Measurements from ENCODE around the gene ASCL5. TPM values are rescaled to one million over a fixed set of nuclear protein-coding genes. Genes with fewer than 3 reads are reported as not detected.

The ASCL5 gene
- total and polyA plus RNA-seq, 2 donors (not counting 1 experiment from before 2014, with no cell fraction given) = not detected

DNA sequence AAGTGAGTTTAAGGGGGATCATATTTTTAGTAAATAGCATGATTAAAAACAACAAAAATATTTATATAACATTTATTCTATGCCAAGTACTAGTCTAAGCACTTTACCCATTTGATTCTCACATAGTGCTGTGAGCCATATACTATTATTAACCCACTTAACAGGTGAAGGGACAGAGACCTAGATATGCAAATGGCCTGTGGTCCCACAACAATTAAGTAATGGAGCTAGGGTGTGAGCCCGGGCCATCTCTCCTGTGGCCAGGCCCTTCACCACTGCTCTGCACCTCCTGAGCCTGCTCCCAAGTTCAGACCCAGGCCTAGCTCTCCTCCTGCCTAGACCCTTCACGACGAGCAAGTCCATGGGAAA, 537 bp downstream of the ASCL5 start:
- no peak overlapping the region for H2AFZ ChIP-seq (ENCODE audit: low read length)
- no peak overlapping the region for H3K9ac ChIP-seq (ENCODE audit: insufficient read depth, low read length)
- H3K36me3 ChIP-seq (ENCODE audit: control insufficient read depth, insufficient read depth, low read length) = no peaks in the 10 kb centered on the region
- H3K27ac ChIP-seq (ENCODE audit: insufficient read depth, low read length) = no peak overlapping the region
- H3K27me3 ChIP-seq (ENCODE audit: control insufficient read depth, insufficient read depth, low read length) = peaks cover 27% of the 10 kb centered on the region
- no peak for DNase-seq (ENCODE audit: low read depth in 2 of 2)
- no peaks in the 10 kb centered on the region for H3K4me1 ChIP-seq (ENCODE audit: control insufficient read depth, extremely low read depth, insufficient read depth, low read length)
- no peaks in the 10 kb centered on the region for H4K20me1 ChIP-seq (ENCODE audit: control insufficient read depth, extremely low read depth, insufficient read depth, low read length)
- no peak overlapping the region for H3K4me2 ChIP-seq (ENCODE audit: extremely low read depth, insufficient read depth, low read length)
- TF ChIP-seq, protein P1, sequence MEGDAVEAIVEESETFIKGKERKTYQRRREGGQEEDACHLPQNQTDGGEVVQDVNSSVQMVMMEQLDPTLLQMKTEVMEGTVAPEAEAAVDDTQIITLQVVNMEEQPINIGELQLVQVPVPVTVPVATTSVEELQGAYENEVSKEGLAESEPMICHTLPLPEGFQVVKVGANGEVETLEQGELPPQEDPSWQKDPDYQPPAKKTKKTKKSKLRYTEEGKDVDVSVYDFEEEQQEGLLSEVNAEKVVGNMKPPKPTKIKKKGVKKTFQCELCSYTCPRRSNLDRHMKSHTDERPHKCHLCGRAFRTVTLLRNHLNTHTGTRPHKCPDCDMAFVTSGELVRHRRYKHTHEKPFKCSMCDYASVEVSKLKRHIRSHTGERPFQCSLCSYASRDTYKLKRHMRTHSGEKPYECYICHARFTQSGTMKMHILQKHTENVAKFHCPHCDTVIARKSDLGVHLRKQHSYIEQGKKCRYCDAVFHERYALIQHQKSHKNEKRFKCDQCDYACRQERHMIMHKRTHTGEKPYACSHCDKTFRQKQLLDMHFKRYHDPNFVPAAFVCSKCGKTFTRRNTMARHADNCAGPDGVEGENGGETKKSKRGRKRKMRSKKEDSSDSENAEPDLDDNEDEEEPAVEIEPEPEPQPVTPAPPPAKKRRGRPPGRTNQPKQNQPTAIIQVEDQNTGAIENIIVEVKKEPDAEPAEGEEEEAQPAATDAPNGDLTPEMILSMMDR (conservative IDR thresholded peaks at IDR 0.05 in 1 of 2, IDR thresholded peaks at IDR 0.05 in 1 of 2; ENCODE audit: low read depth in 1 of 2, low read length in 2 of 2) = no peak
- no peak for TF ChIP-seq EZH2 (IDR thresholded peaks at IDR 0.05; ENCODE audit: low read length, missing control alignments)
- no peaks in the 10 kb centered on the region for H3K9me3 ChIP-seq (ENCODE audit: control insufficient read depth, insufficient read depth, low read depth, low read length)
- no peaks in the 10 kb centered on the region for H3K79me2 ChIP-seq (ENCODE audit: control insufficient read depth, insufficient read depth, low read length)
- H3K4me3 ChIP-seq (replicated peaks in 1 of 4; ENCODE audit: control extremely low read depth in 1 of 4, insufficient read depth in 1 of 4, low read depth in 3 of 4, low read length in 4 of 4) = no peak overlapping the region

DNA sequence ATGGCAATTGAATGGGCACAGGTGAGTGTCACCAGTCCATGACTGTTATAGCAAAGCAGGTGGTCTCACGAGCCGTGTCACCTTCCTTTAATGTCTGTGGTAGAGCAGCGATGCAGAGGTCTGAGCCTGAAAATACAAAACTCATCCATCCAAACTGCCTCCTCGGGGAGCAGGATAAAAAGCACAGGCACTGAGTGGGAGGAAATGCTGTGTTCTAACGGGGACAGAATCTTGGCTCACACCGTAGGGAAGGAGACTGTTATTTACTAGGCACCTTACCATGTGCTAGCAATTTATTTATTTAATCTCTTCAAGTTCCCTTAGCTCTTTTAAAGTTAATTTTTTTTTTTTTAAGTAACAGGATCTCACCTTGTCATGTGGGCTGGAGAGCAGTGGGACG, 1.2 kb downstream of the ASCL5 start:
- H3K27me3 ChIP-seq (ENCODE audit: control insufficient read depth, insufficient read depth, low read length) = peaks cover 30% of the 10 kb centered on the region
- TF ChIP-seq, protein P1 (conservative IDR thresholded peaks at IDR 0.05 in 1 of 2, IDR thresholded peaks at IDR 0.05 in 1 of 2; ENCODE audit: low read depth in 1 of 2, low read length in 2 of 2) = no peak
- TF ChIP-seq EZH2 (IDR thresholded peaks at IDR 0.05; ENCODE audit: low read length, missing control alignments) = no peak
- no peaks in the 10 kb centered on the region for H3K36me3 ChIP-seq (ENCODE audit: control insufficient read depth, insufficient read depth, low read length)
- no peak overlapping the region for H3K4me3 ChIP-seq (replicated peaks in 1 of 4; ENCODE audit: control extremely low read depth in 1 of 4, insufficient read depth in 1 of 4, low read depth in 3 of 4, low read length in 4 of 4)
- no peak overlapping the region for H3K9ac ChIP-seq (ENCODE audit: insufficient read depth, low read length)
- no peak overlapping the region for H2AFZ ChIP-seq (ENCODE audit: low read length)
- no peaks in the 10 kb centered on the region for H3K4me1 ChIP-seq (ENCODE audit: control insufficient read depth, extremely low read depth, insufficient read depth, low read length)
- no peak overlapping the region for H3K27ac ChIP-seq (ENCODE audit: insufficient read depth, low read length)
- no peaks in the 10 kb centered on the region for H3K79me2 ChIP-seq (ENCODE audit: control insufficient read depth, insufficient read depth, low read length)
- no peak overlapping the region for H3K4me2 ChIP-seq (ENCODE audit: extremely low read depth, insufficient read depth, low read length)
- H4K20me1 ChIP-seq (ENCODE audit: control insufficient read depth, extremely low read depth, insufficient read depth, low read length) = no peaks in the 10 kb centered on the region
- DNase-seq (ENCODE audit: low read depth in 2 of 2) = no peak
- H3K9me3 ChIP-seq (ENCODE audit: control insufficient read depth, insufficient read depth, low read depth, low read length) = no peaks in the 10 kb centered on the region

DNA sequence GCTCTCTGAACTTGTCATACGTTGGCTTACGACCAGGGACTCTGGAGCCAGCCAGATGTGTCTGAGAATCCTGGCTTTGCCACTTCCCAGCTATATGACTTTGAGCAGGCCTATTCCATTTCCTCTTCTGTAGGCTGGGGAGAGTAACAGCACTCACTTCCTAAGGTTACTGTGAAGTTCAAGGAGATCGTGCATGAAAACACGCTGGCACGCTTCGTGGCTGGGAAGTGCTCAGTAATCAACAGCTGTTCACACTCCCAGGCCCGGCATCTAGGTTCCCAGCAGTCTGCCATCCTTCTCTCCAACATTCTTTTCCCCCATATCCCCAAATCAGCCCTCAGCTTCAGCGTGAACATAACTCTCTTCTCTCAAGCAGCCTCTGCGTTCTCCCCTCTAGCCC, 2.0 kb downstream of the ASCL5 start:
- H3K36me3 ChIP-seq (ENCODE audit: control insufficient read depth, insufficient read depth, low read length) = no peaks in the 10 kb centered on the region
- no peak overlapping the region for H2AFZ ChIP-seq (ENCODE audit: low read length)
- no peak overlapping the region for H3K9ac ChIP-seq (ENCODE audit: insufficient read depth, low read length)
- H3K4me3 ChIP-seq (replicated peaks in 1 of 4; ENCODE audit: control extremely low read depth in 1 of 4, insufficient read depth in 1 of 4, low read depth in 3 of 4, low read length in 4 of 4) = no peak overlapping the region
- no peak overlapping the region for H3K4me2 ChIP-seq (ENCODE audit: extremely low read depth, insufficient read depth, low read length)
- DNase-seq (ENCODE audit: low read depth in 2 of 2) = no peak
- no peaks in the 10 kb centered on the region for H4K20me1 ChIP-seq (ENCODE audit: control insufficient read depth, extremely low read depth, insufficient read depth, low read length)
- no peak overlapping the region for H3K27ac ChIP-seq (ENCODE audit: insufficient read depth, low read length)
- no peaks in the 10 kb centered on the region for H3K9me3 ChIP-seq (ENCODE audit: control insufficient read depth, insufficient read depth, low read depth, low read length)
- H3K4me1 ChIP-seq (ENCODE audit: control insufficient read depth, extremely low read depth, insufficient read depth, low read length) = no peaks in the 10 kb centered on the region
- peaks cover 37% of the 10 kb centered on the region for H3K27me3 ChIP-seq (ENCODE audit: control insufficient read depth, insufficient read depth, low read length)
- TF ChIP-seq, protein P1 (conservative IDR thresholded peaks at IDR 0.05 in 1 of 2, IDR thresholded peaks at IDR 0.05 in 1 of 2; ENCODE audit: low read depth in 1 of 2, low read length in 2 of 2) = no peak
- TF ChIP-seq EZH2 (IDR thresholded peaks at IDR 0.05; ENCODE audit: low read length, missing control alignments) = no peak
- H3K79me2 ChIP-seq (ENCODE audit: control insufficient read depth, insufficient read depth, low read length) = no peaks in the 10 kb centered on the region

Measured in fibroblast of lung (primary cell).